MM.1S (cell line): ENCODE measurements around the gene FKBP15.

Experiments used
- EZH2 ChIP-seq: fragments of 300-600 bp; sonication (generic); optimal IDR thresholded peaks from 2 replicates; pipeline ENCODE3; 2017; ENCODE audit warnings: low read depth, mild to moderate bottlenecking, antibody characterized with exemption, low read length, mixed read lengths
- EZH2phosphoT487 ChIP-seq: fragments of 300-600 bp; sonication (generic); IDR thresholded peaks from 2 replicates; pipeline ENCODE4 v1.6.1; 2018; ENCODE audit warnings: antibody characterized with exemption, low read length
- TF ChIP-seq, protein P1 (sequence below): fragments of 300-600 bp; sonication (generic); IDR thresholded peaks from 2 replicates; pipeline ENCODE4 v1.5.1; 2016; ENCODE audit warnings: antibody characterized with exemption, low read length, mixed read lengths

DNA sequence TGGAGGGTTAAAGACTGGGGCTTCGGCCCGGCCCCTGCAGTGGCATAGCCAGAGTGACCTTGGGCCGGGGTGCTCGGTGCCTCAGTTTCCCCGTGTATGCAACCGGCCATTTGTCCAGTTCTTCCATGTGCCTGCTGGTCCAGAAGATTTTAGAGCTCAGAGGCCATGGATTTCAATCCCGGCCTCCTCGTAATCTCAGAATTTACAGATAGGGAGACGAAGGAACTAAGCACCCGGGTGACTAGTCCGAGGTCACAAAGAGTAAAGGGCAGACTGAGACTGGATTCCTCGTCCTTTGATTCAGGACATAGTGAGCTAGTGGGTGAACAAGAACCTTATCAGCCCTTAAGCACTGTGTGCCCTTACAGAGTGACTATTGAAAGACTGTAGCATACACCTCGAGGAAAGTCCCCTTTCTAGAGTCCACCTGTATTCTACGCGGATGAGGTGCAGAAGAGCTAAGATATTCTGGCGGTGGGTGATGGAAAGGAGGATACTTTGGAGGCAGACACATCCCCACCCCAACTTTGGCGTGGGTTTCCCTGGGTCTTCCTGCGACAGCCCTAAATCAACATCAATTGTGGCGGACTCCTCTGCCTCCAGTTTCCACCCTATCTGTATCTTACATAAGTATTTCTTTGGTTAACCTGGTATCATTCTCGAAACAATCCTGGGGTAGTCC lies 864 bp upstream of the FKBP15 start:
- TF ChIP-seq, protein P1, sequence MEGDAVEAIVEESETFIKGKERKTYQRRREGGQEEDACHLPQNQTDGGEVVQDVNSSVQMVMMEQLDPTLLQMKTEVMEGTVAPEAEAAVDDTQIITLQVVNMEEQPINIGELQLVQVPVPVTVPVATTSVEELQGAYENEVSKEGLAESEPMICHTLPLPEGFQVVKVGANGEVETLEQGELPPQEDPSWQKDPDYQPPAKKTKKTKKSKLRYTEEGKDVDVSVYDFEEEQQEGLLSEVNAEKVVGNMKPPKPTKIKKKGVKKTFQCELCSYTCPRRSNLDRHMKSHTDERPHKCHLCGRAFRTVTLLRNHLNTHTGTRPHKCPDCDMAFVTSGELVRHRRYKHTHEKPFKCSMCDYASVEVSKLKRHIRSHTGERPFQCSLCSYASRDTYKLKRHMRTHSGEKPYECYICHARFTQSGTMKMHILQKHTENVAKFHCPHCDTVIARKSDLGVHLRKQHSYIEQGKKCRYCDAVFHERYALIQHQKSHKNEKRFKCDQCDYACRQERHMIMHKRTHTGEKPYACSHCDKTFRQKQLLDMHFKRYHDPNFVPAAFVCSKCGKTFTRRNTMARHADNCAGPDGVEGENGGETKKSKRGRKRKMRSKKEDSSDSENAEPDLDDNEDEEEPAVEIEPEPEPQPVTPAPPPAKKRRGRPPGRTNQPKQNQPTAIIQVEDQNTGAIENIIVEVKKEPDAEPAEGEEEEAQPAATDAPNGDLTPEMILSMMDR: no peak
- TF ChIP-seq EZH2phosphoT487 (no peak), EZH2 (no peak)
